Natural killer cell treated with Interleukin-12 subunit alpha and Interleukin-12 subunit beta and Interleukin-15 and Interleukin-18, amount 100 ng/mL, for 72 hours (primary cell): ENCODE data around the gene IL36A. TPM values are rescaled to one million over a fixed set of nuclear protein-coding genes. Genes with fewer than 3 reads are reported as not detected.
A peak's percentile ranks its signal among the peaks of the same experiment; 100 is the strongest.

Experiments used
- ATAC-seq, 2 donors: fragments of 150-1000 bp; cut with Tn5 transposase in 1 of 2; sonication (Bioruptor Pico), chemical (Tn5 transposase) in 1 of 2; 2 replicates each; pipeline ENCODE4 v1.10.0; 2021
- DNase-seq: peaks from one replicate; pipeline ENCODE4 v3.0.0; 2022; ENCODE audit warnings: low spot score
- H3K27ac Mint-ChIP-seq, 2 donors: 1 replicate in 1 of 2; 2 replicates in 1 of 2; pipeline ENCODE4 v1.8.0; 2022; ENCODE audit warnings: mixed read lengths in 2 of 2, mild to moderate bottlenecking in 1 of 2, moderate library complexity in 1 of 2
- H3K27me3 Mint-ChIP-seq, 2 donors: 1 replicate in 1 of 2; 2 replicates in 1 of 2; pipeline ENCODE4 v1.8.0; 2022; ENCODE audit warnings: mixed read lengths in 2 of 2
- H3K36me3 Mint-ChIP-seq: one replicate; pipeline ENCODE4 v1.8.0; 2022; ENCODE audit warnings: mixed read lengths
- H3K4me1 Mint-ChIP-seq, 2 donors: 1 replicate in 1 of 2; 2 replicates in 1 of 2; pipeline ENCODE4 v1.8.0; 2022; ENCODE audit warnings: low read depth in 2 of 2, mixed read lengths in 2 of 2, mild to moderate bottlenecking in 1 of 2
- H3K4me3 Mint-ChIP-seq: one replicate; pipeline ENCODE4 v1.8.0; 2022; ENCODE audit warnings: mixed read lengths
- H3K9me3 Mint-ChIP-seq: 2 replicates; pipeline ENCODE4 v1.8.0; 2022; ENCODE audit warnings: mixed read lengths
- total RNA-seq, 2 donors: library from RNA; stranded (reverse); gene quantifications; one replicate each; pipeline ENCODE4 v1.2.3, GENCODE V29; 2022

The IL36A gene
- total RNA-seq, 2 donors from 2014 or later = not detected

GRCh38 chr2:112985090-112985489 is 20.2 kb upstream of the IL36A start:
- Mint-ChIP-seq H3K27me3 (no peaks in the 10 kb centered on the region), H3K36me3 (peaks cover 6% of the 10 kb centered on the region), H3K9me3 (no peaks in the 10 kb centered on the region), H3K27ac (no peak overlapping the region), H3K4me3 (no peak overlapping the region), H3K4me1 (peaks cover 11 to 14% of the 10 kb centered on the region in 2 donors)
- DNase-seq (no peak), ATAC-seq (peak; percentile 65 to 76)

DNA sequence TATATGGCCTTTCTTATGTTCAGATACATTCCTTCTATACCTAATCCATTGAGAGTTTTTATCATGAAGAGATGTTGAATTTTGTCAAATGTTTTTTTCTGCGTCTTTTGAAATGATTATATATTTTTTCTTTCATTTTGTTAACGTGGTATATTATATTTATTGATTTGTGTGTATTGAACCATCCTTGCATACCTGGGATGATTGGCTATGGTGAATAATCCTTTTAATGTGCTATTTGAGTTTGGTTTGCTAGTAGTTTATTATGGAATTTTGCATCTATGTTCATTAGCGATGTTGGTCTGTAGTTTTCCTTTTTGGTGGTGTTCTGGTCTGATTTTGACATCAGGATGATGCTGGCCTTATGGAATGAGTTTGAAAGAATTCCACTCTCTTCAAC is 15.6 kb upstream of the IL36A start:
- peaks cover 23% of the 10 kb centered on the region for H3K36me3 Mint-ChIP-seq
- ATAC-seq = no peak
- no peak for DNase-seq
- no peak overlapping the region for H3K4me3 Mint-ChIP-seq
- H3K9me3 Mint-ChIP-seq = peaks cover 7% of the 10 kb centered on the region
- peaks cover 9 to 24% of the 10 kb centered on the region in 2 donors for H3K27me3 Mint-ChIP-seq
- H3K4me1 Mint-ChIP-seq = peaks cover 5 to 10% of the 10 kb centered on the region in 2 donors
- H3K27ac Mint-ChIP-seq = no peak overlapping the region

GRCh38 chr2:112993831-112994230 is 11.4 kb upstream of the IL36A start:
- H3K27ac Mint-ChIP-seq = no peak overlapping the region
- H3K4me1 Mint-ChIP-seq = peaks cover 0 to 4% of the 10 kb centered on the region in 2 donors
- no peak overlapping the region for H3K4me3 Mint-ChIP-seq

GRCh38 chr2:112994648-112995047 is 10.6 kb upstream of the IL36A start:
- Mint-ChIP-seq H3K9me3 (peaks cover 12% of the 10 kb centered on the region), H3K27me3 (peaks cover 14 to 24% of the 10 kb centered on the region in 2 donors)

More at GRCh38 chr2:112993831-112994230, 11.4 kb upstream of the IL36A start:
- Mint-ChIP-seq H3K27me3 (peaks cover 11 to 24% of the 10 kb centered on the region in 2 donors), H3K36me3 (peaks cover 23% of the 10 kb centered on the region), H3K9me3 (peaks cover 10% of the 10 kb centered on the region)
- ATAC-seq = no peak
- DNase-seq = no peak

DNA sequence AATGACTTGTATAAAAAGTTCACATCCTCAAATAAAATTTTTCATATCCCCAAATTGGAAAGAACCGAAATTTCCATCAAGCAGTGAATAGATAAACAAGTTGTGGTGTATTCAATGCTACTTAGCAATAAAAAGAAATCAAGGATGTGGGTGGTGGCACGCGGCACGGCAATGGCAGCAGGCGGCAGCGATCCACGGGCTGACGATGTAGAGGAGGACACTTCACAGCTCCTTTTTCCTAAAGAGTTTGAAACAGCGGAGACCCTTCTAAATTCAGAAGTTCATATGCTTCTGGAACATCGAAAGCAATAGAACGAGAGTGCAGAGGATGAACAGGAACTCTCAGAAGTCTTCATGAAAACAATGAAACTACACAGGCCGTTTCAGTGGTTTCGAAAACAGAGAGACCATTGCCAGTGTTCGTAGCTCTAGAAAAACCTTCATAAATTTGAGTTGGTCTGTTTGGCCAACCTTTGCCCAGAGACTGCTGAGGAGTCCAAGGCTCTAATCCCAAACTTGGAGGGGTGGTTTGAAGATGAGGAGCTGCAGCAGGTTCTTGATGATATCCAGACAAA is 9.8 kb upstream of the IL36A start:
- H3K36me3 Mint-ChIP-seq = peaks cover 21% of the 10 kb centered on the region
- peaks cover 15% of the 10 kb centered on the region for H3K9me3 Mint-ChIP-seq
- DNase-seq (no peak), ATAC-seq (no peak)
- peak overlapping the region; percentile 25 for H3K4me3 Mint-ChIP-seq
- H3K4me1 Mint-ChIP-seq = peaks cover 0 to 4% of the 10 kb centered on the region in 2 donors
- no peak overlapping the region for H3K27ac Mint-ChIP-seq
- peaks cover 14 to 24% of the 10 kb centered on the region in 2 donors for H3K27me3 Mint-ChIP-seq

More at GRCh38 chr2:112994648-112995047, 10.6 kb upstream of the IL36A start:
- Mint-ChIP-seq H3K4me1 (peaks cover 0 to 4% of the 10 kb centered on the region in 2 donors), H3K4me3 (no peak overlapping the region), H3K36me3 (peaks cover 21% of the 10 kb centered on the region), H3K27ac (no peak overlapping the region)
- DNase-seq (no peak), ATAC-seq (no peak)

GRCh38 chr2:112996635-112997034 is 8.6 kb upstream of the IL36A start:
- peak; percentile 59 to 62 for ATAC-seq

GRCh38 chr2:112997151-112997550 is 8.1 kb upstream of the IL36A start:
- peaks cover 32% of the 10 kb centered on the region for H3K36me3 Mint-ChIP-seq
- peaks cover 22% of the 10 kb centered on the region for H3K9me3 Mint-ChIP-seq
- DNase-seq (no peak), ATAC-seq (no peak)
- H3K4me3 Mint-ChIP-seq = no peak overlapping the region
- no peak overlapping the region for H3K27ac Mint-ChIP-seq
- H3K4me1 Mint-ChIP-seq = peaks cover 0 to 4% of the 10 kb centered on the region in 2 donors
- peaks cover 22 to 36% of the 10 kb centered on the region in 2 donors for H3K27me3 Mint-ChIP-seq

More at GRCh38 chr2:112996635-112997034, 8.6 kb upstream of the IL36A start:
- no peak overlapping the region for H3K27ac Mint-ChIP-seq
- DNase-seq = no peak
- H3K9me3 Mint-ChIP-seq = peaks cover 23% of the 10 kb centered on the region
- H3K4me3 Mint-ChIP-seq = no peak overlapping the region
- H3K36me3 Mint-ChIP-seq = peaks cover 33% of the 10 kb centered on the region
- H3K27me3 Mint-ChIP-seq = peaks cover 20 to 36% of the 10 kb centered on the region in 2 donors
- H3K4me1 Mint-ChIP-seq = peaks cover 0 to 4% of the 10 kb centered on the region in 2 donors

DNA sequence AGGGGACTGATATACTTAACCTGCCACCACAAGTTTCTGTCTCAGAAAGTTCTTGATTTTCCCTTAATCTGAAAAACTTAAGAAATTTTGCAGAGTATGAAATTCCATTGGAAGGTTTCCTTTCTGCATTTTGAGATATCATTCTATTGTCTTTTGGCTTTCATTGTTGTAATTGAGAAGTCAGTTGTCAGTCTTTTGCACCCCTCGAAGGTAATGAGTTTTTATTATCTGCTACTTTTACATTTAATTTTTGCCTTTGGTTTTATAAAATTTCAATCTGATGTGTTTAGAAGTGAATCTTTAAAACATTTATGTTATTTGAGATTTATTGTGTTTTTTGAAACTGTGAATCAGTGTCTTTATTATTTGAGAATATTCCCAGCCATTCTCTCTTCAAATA is 4.8 kb upstream of the IL36A start:
- H3K4me1 Mint-ChIP-seq = peaks cover 0 to 4% of the 10 kb centered on the region in 2 donors
- H3K27ac Mint-ChIP-seq = no peak overlapping the region
- peaks cover 16% of the 10 kb centered on the region for H3K9me3 Mint-ChIP-seq
- DNase-seq (no peak), ATAC-seq (no peak)
- H3K4me3 Mint-ChIP-seq = no peak overlapping the region
- H3K36me3 Mint-ChIP-seq = peaks cover 18% of the 10 kb centered on the region
- peaks cover 14 to 16% of the 10 kb centered on the region in 2 donors for H3K27me3 Mint-ChIP-seq

GRCh38 chr2:113002677-113003076 is 2.6 kb upstream of the IL36A start:
- peaks cover 16% of the 10 kb centered on the region for H3K9me3 Mint-ChIP-seq
- peaks cover 19 to 22% of the 10 kb centered on the region in 2 donors for H3K27me3 Mint-ChIP-seq
- no peak overlapping the region for H3K4me3 Mint-ChIP-seq
- H3K4me1 Mint-ChIP-seq = no peaks in the 10 kb centered on the region
- no peak overlapping the region for H3K27ac Mint-ChIP-seq
- H3K36me3 Mint-ChIP-seq = peaks cover 18% of the 10 kb centered on the region
- DNase-seq (no peak), ATAC-seq (no peak)

- Mint-ChIP-seq H3K9me3 (no peaks in the 10 kb centered on the region), H3K27me3 (peaks cover 17 to 18% of the 10 kb centered on the region in 2 donors), H3K4me1 (peaks cover 0 to 5% of the 10 kb centered on the region in 2 donors), H3K36me3 (no peaks in the 10 kb centered on the region), H3K4me3 (no peak overlapping the region), H3K27ac (no peak overlapping the region)
- no peak for ATAC-seq
- no peak for DNase-seq
These were observed 2.0 kb downstream of the IL36A start for GRCh38 chr2:113007250-113007649.

GRCh38 chr2:113009622-113010021 is 4.4 kb downstream of the IL36A start:
- DNase-seq = no peak
- Mint-ChIP-seq H3K36me3 (no peaks in the 10 kb centered on the region), H3K4me3 (no peak overlapping the region), H3K27me3 (peaks cover 20 to 31% of the 10 kb centered on the region in 2 donors), H3K27ac (no peak overlapping the region), H3K9me3 (no peaks in the 10 kb centered on the region), H3K4me1 (peaks cover 0 to 5% of the 10 kb centered on the region in 2 donors)
- no peak for ATAC-seq

- no peak for ATAC-seq
- H3K4me3 Mint-ChIP-seq = no peak overlapping the region
- peaks cover 0 to 5% of the 10 kb centered on the region in 2 donors for H3K4me1 Mint-ChIP-seq
- DNase-seq = no peak
- no peaks in the 10 kb centered on the region for H3K9me3 Mint-ChIP-seq
- H3K27ac Mint-ChIP-seq = no peak overlapping the region
- H3K36me3 Mint-ChIP-seq = no peaks in the 10 kb centered on the region
- H3K27me3 Mint-ChIP-seq = peaks cover 24 to 31% of the 10 kb centered on the region in 2 donors
These were observed 4.8 kb downstream of the IL36A start for GRCh38 chr2:113010088-113010487.

DNA sequence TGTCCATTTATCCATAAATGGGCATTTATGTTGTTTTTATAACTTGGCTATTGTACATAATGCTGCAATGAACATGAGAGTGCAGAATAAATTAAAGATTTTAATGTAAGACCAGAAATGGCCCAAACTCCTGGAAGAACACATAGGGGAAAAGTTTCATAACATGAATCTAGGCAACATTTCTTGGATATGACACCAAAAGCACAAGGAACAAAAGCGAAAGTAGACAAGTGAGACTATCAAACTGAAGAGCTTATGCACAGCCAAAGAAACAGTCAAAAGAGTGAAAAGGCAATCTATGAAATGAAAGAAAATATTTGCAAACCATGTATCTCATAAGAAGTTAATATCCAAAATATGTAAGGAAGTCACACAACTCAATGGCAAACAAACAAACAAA is 5.8 kb downstream of the IL36A start:
- no peak overlapping the region for H3K27ac Mint-ChIP-seq

DNA sequence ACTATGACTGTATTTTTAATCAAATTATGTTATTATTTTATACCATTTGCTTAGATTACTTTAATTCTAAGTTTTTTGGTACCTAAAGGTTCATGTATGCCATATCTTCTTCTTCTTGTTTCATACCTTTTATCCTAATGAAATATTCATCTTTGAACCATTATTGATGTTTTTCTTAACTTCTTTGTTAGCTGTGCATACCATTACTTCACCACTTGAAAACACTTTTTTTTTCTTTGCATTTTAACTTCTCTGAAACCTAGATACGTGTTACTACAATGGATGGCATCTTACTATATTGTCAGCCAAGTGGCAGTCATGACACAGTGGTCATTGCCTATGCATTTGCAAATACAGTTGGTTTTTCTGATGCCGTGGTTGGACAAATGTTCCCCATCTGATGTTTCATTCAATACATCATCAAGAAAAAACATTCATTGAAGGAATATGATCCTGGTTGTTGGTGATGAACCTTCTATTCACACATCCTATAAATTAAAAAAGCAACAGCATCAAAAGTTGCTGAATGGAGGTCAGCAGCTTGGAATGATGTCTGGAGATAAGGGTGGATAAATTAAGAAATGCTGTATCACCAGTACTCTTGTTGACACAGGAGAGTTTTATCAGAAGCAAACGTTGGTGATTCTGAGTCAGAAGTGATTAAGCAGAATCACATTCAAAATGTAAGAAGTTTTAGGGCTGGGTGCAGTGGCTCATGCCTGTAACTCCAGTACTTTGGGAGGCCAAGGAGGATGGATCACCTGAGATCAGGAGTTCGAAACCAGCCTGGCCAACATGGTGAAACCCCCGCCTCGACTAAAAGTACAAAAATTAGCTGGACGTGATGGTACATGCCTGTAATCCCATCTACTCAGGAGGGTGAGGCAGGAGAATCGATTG is 7.4 kb downstream of the IL36A start:
- H3K36me3 Mint-ChIP-seq = no peaks in the 10 kb centered on the region
- DNase-seq (no peak), ATAC-seq (no peak)
- peaks cover 28 to 39% of the 10 kb centered on the region in 2 donors for H3K27me3 Mint-ChIP-seq
- H3K4me1 Mint-ChIP-seq = peaks cover 0 to 5% of the 10 kb centered on the region in 2 donors
- H3K9me3 Mint-ChIP-seq = no peaks in the 10 kb centered on the region
- no peak overlapping the region for H3K27ac Mint-ChIP-seq
- no peak overlapping the region for H3K4me3 Mint-ChIP-seq

More for the DNA sequence above, 5.8 kb downstream of the IL36A start:
- H3K4me3 Mint-ChIP-seq = no peak overlapping the region
- H3K27me3 Mint-ChIP-seq = peaks cover 22 to 27% of the 10 kb centered on the region in 2 donors
- no peak for ATAC-seq
- H3K9me3 Mint-ChIP-seq = no peaks in the 10 kb centered on the region
- no peaks in the 10 kb centered on the region for H3K36me3 Mint-ChIP-seq
- peaks cover 0 to 5% of the 10 kb centered on the region in 2 donors for H3K4me1 Mint-ChIP-seq
- DNase-seq = no peak
